Omental fat pad (tissue), 4 donors: ENCODE measurements around the gene C10orf88. TPM values are rescaled to one million over a fixed set of nuclear protein-coding genes. Genes with fewer than 3 reads are reported as not detected.
"Not testable (repeated sequence)": the region's sequence is repeated elsewhere in the genome, so short reads cannot be mapped to it uniquely, and the experiment has no call there.

Experiments
- ATAC-seq: fragments of 150-250 bp; one replicate; pipeline ENCODE4 v1.9.1; 2016; ENCODE audit warnings: mild to moderate bottlenecking, moderate library complexity; ENCODE audit not compliant: low FRiP score
- DNase-seq: peaks from one replicate; pipeline ENCODE4 v3.0.0-alpha.2; 2019; ENCODE audit warnings: low spot score
- total RNA-seq, 4 donors: library from RNA; depleted of rRNA; stranded (reverse); fragments of >200 nt; gene quantifications; one replicate each; pipeline ENCODE4 v1.1.0, GENCODE V29; 2016
- TF ChIP-seq, protein P1 (sequence below), 3 donors: fragments of 450-650 bp; IDR thresholded peaks; one replicate each; pipeline ENCODE4 v1.5.1; 2016 to 2017; ENCODE audit warnings: antibody characterized with exemption in 3 of 3, mild to moderate bottlenecking in 3 of 3, moderate library complexity in 2 of 3

Gene C10orf88
- total RNA-seq, 4 donors from 2014 or later, result 3.8 to 16.7 (median 5.2) TPM

DNA sequence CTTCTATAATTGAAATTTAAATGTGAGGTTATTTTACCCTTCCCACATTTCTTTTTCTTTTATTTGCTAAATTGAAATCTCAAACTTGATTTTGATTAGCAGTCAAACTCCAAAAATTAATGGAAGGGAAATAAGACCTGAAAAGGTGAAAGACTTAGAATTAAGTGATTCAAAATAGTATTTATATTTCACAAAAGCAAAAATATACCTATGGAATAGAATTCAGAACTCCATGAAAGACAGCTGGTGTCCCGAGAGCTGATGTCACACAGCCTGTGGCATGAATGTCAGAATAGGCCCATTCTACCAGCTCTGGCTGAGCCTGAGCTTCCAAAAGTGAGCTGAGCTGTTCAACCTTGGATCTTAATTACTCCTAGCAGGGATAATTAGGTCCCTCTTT, 43.7 kb downstream of the C10orf88 start, which contains the start of gene FAM24A:
Gene FAM24A, plus strand, starts transcription at position 301 of the 400 bp plus-strand sequence. CDS start 1,025 bp downstream, outside the sequence.
- DNase-seq (no peak), ATAC-seq (no peak)
- TF ChIP-seq, protein P1, sequence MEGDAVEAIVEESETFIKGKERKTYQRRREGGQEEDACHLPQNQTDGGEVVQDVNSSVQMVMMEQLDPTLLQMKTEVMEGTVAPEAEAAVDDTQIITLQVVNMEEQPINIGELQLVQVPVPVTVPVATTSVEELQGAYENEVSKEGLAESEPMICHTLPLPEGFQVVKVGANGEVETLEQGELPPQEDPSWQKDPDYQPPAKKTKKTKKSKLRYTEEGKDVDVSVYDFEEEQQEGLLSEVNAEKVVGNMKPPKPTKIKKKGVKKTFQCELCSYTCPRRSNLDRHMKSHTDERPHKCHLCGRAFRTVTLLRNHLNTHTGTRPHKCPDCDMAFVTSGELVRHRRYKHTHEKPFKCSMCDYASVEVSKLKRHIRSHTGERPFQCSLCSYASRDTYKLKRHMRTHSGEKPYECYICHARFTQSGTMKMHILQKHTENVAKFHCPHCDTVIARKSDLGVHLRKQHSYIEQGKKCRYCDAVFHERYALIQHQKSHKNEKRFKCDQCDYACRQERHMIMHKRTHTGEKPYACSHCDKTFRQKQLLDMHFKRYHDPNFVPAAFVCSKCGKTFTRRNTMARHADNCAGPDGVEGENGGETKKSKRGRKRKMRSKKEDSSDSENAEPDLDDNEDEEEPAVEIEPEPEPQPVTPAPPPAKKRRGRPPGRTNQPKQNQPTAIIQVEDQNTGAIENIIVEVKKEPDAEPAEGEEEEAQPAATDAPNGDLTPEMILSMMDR (IDR thresholded peaks at IDR 0.05), result no peak

DNA sequence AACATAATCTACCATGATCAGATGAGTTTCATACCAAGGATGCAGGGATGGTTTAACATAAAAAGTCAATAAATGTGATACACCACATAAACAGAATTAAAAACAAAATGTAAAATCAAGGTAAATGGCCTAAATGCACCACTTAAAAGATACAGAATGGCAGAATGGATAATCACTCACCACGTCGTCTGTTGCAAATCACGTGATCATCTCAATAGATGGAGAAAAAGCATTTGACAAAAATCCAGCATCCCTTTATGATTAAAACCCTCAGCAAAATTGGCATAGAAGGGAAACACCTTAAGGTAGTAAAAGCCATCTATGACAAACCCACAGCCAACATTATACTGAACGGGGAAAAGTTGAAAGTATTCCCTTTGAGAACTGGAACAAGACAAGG, 50.2 kb downstream of the C10orf88 start:
- not testable (repeated sequence) for DNase-seq, ATAC-seq

DNA sequence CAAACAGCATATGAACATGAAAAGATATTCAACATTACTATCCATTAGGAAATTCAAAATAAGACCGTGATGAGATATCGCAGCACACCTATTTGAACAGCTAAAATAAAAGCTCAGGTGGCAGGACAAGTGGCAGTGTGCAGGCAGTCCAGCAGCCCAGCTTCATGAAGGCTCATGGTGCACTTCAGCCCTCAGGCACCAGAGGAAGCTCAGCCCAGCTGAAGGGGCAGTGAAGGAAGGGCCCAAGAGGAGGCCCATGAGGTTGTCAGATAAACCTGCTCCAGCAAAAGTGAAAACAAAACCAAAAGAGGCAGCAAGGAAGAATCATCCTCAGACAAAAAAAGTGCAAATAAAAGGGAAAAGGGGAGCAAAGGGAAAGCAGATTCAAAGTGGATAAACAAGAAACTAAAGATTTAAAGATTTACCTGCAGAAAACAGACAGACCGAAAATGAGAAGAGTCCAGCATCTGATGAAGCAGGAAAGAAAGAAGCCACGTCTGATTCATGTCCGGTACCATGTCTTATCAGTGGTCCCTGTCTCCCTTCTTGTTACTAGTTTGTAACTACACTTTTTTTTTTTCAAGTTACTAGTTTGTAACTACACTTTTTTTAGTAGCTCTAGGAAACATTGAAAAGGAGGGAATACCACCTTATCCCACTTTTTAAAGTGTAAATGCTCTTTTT, 59.6 kb downstream of the C10orf88 start:
- DNase-seq, result no peak
- ATAC-seq, result no peak
- TF ChIP-seq, protein P1 (IDR thresholded peaks at IDR 0.05), result no peak

DNA sequence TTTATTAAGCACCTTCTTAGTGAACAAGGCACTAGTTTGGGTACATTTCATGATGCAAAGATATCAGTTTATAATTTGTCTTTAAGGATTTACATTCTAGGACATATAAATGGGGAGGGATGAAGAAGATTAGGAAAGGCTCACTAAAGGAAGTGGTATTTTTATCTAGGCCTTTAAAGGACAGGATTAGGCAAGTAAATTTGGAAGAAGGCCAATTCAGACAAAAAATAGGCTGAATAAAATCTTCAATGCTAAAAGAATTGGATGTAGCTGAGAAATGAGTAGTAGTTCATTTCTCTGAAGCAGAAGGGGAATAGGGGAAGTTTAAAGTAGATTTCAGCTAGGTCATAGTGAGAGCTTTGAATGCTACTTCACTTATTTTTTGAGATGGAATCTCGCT, 69.9 kb downstream of the C10orf88 start:
- TF ChIP-seq, protein P1 (IDR thresholded peaks at IDR 0.05), result no peak

DNA sequence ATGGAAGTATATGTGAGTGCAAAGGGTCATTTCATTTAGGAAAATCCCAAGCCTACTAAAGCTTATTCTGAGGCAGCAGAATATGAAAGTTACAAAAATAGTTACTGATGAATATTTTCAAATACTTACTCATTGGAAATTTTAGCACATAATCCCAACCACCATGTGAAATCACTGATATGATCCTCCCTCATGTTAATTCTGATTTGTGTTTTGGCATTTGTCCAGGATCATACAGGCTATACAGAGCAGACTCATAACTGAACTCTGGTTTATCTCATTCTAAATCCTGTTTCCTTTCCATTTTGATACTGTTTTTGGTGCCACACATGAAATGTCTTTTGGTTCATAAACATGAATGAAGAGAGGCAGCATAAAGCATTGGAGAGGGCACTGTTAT, 71.3 kb downstream of the C10orf88 start:
- no peak for ATAC-seq
- TF ChIP-seq, protein P1 (IDR thresholded peaks at IDR 0.05), result no peak
- no peak for DNase-seq

More for the DNA sequence above, 69.9 kb downstream of the C10orf88 start:
- DNase-seq (no peak), ATAC-seq (no peak)

Other genes with a start within 250 kb of the C10orf88 start
- gene CUZD1, start 108.4 kb downstream of the C10orf88 start, total RNA-seq, result 1 to 10 TPM in 1 of 4 donors, under 1 TPM in 3; 0.28 to 1.4 (median 0.73) TPM
- gene FAM24B, start 74.6 kb downstream of the C10orf88 start, total RNA-seq, result 1 to 10 TPM; 1.0 to 4.4 (median 3.2) TPM
- not detected for gene FAM24A, start 43.6 kb downstream of the C10orf88 start, total RNA-seq
- gene PSTK, start 26.2 kb upstream of the C10orf88 start, total RNA-seq, result 1 to 10 TPM; 1.1 to 2.8 (median 1.6) TPM
- 10 to 100 TPM in 2 of 4 donors, 1 to 10 TPM in 2; 5.3 to 15.4 (median 10.2) TPM for gene IKZF5, start 54.6 kb upstream of the C10orf88 start, total RNA-seq
- 10 to 100 TPM in 3 of 4 donors, 1 to 10 TPM in 1; 8.6 to 17.2 (median 12.8) TPM for gene ACADSB, start 54.8 kb upstream of the C10orf88 start, total RNA-seq
- gene HMX3, start 181.7 kb upstream of the C10orf88 start, total RNA-seq, result 1 to 10 TPM in 1 of 4 donors, not detected in 3; 1.3 TPM
- not detected for gene HMX2, start 193.9 kb upstream of the C10orf88 start, total RNA-seq
- 10 to 100 TPM; 66.6 to 94.9 (median 84.3) TPM for gene BUB3, start 200.2 kb upstream of the C10orf88 start, total RNA-seq